Left forelimb (tissue), 1 donor: ENCODE data around the gene C2CD4A.
A peak's percentile ranks its signal among the peaks of the same experiment; 100 is the strongest.

ENCODE experiments used
- DNase-seq: peaks from one replicate; pipeline ENCODE4 v3.0.0-alpha.2; 2018; ENCODE audit warnings: low spot score

Gene C2CD4A

DNA sequence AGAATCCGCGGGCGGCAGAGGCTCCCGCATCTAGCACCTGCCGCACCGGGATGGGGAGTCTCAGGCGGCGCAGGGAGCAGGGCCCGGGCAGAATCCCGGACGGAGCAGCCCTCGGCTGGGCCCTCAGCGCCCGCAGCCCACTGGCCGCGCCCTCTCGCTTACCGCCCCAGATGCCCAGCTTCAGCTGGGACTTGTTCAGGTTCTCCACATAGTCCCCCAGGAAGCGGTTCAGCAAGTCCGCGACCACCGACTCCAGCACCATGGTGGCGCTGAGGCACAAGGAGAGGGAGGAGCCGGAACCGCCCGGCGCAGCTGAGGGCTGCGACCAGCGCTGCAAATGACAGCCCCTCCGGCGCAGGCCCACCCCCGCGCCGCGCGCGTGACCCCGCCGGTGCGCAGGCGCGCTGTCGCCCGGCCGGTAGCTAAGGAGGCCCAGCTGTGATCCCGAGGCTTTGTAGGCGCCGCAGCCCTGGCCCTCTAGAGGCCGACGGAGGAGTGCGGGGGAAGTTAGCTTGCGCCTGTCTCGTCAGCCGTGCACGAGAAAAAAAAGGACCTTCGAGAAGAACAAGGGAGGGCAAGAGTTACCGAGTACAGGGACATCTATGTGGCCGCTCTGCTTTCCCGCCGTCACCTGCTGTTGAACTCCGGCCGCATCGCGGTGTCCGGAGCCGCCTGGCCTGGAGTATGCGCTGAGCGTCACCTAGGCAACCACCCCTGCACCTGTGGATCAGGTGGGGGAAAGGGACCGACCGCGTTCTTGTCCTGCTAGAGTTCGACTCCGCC, 6.5 kb upstream of the C2CD4A start, which contains the start of gene VPS13C:
Gene VPS13C (minus strand): TSS at position 335 of the 783 bp plus-strand sequence. CDS start 73 bp downstream, at position 262.
- peak; percentile 94 for DNase-seq

DNA sequence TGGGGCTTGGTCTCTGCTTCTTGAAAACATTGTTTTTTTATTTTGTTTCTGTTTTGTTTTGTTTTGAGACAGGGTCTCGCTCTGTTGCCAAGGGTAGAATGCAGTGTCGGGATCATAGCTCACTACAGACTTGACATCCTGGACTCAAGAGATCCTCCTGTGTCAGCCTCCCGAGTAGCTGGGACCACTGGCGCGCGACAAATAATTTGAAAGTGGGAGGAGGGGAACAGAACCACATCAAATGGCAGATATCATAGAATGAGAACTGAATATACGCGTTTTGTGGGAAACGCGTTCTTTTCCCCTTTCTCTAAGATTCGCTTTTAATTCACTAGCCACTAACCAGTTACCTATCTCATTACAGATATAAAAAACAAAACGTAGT, 5.9 kb upstream of the C2CD4A start:
- DNase-seq, result no peak

DNA sequence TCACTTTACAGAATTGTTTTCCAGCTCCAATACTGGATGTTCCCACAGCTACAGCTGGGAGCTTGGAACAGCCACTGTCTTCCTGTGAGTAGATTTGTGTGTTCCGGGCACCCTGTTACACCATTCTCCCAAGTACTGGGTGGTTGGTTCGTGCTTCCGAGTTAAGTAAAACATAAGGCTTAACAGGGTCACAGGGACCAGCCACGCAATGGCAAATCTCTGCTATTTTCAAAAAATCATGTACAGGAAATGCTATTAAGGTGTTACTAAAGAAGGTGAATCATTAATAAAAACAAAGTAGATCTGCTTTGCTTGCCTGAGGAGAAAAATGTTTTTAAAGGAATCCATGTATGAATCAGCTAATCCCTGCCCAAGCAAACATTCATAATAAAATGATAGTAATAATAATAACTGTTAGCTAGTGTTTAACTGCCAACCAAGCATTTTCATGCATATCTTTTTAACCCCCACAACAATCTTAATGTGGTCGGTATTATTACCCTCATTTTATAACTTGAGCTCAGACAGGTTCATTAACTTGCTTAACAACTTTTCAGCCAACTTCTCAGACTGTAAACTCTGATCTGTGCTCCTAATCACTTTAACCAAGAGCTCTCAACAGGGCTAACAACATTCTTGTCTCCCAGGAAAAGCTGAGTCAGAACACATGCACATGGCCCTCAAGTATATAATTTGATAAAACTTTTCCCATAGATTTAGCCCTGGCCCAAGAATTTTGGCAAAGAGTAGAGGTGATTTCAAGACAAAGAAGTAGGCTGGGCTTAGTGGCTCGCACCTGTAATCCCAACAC, 2.7 kb upstream of the C2CD4A start:
- no peak for DNase-seq

DNA sequence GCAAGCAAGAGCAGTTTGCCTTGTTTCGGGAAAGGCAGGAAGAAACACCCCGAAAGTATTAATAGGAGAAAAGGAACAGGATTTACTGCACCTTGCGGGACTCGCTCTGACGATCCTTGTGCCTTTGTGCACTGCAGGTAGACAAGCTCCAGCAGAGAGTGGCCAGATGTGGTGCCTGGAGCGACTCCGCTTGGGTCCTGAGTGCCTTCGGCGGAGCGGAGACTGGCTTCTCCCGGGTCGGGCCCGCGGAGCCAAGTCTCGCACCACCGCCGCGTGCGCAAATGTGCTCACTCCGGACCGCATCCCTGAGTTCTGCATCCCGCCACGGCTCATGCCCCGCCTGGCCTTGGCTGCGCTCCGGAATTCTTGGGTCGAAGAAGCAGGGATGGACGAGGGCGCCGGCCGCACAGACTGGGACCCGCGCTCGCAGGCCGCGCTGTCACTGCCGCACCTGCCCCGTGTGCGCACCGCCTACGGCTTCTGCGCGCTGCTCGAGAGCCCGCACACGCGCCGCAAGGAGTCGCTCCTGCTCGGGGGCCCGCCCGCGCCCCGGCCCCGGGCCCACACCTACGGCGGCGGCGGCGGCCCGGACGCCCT, 769 bp downstream of the C2CD4A start:
- DNase-seq, result peak; percentile 65

DNA sequence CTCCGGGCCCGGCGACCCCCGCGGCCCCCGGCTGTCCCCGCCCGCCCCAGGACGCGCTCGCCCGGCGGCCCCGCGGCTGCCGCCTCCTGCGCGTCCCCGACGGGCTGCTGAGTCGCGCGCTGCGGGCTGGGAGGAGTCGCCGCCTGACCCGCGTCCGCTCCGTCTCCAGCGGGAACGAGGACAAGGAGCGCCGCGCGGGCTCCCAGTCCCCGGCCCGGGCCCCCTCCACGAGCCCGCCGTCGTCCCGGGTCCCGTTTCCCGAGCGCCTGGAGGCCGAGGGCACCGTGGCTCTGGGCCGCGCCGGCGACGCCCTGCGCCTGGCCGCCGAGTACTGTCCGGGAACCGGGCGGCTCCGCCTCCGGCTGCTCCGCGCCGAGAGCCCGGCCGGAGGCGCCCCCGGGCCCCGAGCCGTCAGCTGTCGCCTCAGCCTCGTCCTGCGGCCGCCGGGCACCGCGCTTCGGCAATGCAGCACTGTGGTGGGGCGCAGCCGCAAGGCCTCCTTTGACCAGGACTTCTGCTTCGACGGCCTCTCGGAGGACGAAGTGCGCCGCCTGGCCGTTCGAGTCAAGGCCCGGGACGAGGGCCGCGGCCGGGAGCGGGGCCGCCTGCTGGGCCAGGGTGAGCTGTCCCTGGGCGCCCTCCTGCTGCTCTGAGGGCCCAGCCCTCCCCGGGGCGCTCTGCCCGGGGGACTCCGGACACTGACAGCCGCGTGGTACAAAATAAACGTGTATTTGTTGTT, 1.5 kb downstream of the C2CD4A start:
- DNase-seq, result peak; percentile 74

DNA sequence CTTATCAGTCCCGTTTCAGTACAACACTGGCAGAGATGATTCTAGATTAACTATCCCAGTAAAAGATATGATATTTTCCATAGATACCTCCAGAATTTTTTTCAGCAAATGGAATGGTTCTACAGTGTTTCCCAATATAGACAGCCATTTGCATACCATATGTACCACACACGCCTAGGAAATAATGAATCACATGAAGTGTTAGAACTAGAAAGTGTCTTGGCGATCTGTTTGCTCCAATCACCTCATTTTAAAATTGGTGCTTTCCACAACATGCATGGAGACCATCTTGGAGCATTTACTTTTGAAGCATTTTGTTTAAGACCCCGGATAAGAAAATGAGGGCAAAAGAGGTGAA, 2.0 kb downstream of the C2CD4A start:
- DNase-seq, result no peak

DNA sequence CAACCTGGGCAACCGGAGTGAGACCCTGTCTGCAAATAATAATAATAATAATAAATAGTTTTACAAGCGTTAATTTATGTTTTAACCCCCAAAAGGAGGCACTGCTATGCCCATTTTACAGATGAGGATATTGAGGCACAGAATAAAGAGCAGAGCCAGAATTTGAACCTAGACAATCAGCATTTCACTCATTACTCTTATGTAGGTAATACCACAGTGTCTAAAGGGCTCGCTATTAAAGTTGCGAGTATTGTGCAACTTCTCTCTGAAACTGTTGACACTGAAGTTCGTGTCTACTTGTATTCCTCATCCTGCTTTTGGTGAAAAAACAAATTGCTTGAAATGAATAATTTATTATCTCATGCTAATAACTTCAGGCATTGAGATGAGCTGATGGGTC, 2.8 kb downstream of the C2CD4A start:
- no peak for DNase-seq

DNA sequence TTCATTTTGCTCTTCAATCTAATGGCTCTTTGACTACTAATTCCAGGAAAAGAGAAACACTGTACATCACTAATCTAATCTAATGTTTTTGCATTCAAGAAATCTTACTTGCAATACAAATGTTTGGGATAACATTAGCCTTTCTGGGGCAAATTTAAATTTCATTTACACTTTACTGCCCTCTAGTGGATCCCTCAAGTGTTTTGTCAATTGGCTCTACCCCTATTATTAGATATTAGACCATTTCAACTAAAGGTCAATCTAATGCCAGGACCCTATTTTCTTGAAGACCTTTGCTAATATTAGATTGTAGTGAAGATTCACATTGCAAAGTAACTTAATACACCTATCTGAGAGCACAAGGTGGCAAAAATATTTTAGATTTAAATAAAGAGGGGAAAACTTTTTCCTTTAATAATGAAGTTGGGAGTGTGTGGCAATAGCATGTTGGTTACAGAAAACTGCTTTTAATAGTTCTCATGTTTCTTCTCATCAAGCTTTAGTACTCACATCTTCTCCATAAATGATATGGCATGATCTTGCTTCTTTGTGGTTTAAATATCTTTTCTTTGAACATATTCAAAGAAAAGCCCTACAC, 5.0 kb downstream of the C2CD4A start:
- no peak for DNase-seq

DNA sequence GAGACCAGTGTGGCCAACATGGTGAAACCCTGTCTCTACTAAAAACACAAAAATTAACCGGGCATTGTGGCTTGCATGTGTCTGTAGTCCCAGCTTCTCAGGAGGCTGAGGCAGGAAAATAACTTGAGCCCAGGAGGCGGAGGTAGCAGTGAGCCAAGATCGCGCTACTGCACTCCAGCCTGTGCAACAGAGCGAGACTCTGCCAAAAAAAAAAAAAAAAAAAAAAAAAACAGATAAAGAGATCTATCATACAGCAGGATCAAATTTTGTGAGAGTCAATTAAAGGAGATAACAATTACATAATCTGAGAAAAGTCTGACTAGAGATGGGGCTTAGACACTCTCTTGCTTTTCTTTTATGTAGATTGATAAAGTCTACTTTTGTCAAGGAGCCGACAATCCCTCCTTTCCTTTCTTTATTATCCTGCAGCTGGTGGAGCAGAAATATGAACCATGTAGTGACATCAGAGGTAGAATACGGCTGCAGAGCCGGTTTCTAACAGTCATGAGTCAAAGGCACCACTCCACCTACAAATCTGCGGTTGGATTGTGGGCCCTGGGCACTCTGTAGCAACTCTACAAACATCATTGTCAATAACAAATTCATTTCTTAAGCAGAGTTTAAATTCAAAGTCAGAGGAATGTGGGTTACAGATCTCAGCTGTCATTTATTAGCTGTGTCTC, 9.0 kb downstream of the C2CD4A start:
- no peak for DNase-seq

DNA sequence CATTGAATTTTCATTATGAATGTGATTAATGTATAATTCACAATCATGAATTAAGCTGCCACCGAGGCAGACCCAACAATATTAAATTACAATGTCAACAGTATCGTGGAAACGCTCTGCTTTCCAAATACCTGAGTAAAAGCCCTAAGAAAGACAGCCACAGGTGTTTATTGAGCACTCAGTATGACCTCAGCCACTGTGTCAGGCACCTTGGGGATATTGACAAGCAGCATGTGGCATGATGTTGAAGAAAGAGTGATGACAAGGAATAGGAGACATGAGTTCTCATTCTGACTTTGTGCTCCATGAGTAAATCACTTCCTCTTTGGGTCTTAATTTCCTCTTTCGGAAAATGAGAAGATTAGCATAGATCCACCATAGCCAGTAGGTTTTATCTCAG, 12.8 kb downstream of the C2CD4A start:
- no peak for DNase-seq

DNA sequence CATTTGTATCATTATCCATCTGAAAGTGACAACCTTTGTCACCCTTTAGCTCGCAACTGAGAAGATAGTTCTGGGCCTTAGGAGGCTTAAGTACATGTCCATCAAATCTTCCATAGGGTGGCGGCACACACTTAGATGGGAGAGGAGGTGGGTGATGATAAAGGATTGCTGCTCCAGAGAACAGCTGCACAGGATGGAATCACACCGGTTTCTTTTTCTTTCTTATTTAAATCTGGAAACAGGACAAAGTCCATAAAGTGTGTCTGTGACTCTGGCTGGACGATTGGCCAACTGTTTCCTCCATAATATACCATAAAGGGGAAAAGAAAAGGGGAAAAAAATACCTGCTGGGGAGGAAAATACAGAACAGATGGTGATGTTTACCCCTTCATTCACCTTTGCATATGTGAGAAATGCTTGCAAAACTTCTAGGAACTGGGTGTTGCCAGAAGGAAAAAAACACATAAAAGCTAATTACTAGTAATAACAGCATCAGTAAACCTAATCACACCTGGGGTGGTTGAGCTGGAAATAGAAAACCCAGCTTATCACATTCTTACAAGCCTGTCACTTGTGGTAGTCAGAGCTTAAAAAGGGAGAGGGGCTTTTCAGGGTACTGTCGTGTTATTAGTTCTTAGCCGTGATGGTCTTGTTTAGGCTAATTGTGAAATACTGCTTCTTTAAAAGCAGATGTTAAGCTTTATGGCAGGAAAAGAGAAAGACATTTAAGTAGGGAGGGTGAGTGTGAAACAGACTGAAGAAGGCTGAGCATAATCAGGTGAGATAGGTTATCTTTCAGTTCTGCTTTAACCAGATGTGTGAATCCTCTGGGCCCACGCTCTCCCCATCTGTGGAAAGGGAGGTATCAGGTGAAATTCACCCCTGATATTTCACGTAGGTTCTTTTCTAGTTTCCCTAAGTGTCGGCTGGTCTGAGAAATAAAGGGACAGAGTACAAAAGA, 16.7 kb downstream of the C2CD4A start:
- DNase-seq, result no peak

DNA sequence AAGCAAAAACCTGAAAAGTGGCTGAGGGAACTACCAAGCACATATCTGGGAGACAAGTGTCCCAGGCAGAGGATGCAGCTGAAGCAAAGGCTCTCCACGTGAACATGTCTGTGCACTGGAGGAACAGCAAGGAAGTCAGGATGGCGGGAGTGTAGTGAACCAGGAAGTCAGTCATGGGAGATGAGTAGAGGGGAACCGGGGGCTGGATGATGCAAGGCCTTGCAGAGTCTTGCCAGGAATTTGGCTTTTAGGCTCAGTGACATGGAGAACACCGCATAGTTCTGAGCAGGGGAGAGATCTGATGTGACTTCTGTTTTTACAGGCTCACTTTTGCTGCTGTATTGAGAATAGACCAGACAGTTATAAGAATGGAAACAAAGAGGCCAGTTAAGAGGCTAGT, 19.0 kb downstream of the C2CD4A start:
- DNase-seq, result no peak

DNA sequence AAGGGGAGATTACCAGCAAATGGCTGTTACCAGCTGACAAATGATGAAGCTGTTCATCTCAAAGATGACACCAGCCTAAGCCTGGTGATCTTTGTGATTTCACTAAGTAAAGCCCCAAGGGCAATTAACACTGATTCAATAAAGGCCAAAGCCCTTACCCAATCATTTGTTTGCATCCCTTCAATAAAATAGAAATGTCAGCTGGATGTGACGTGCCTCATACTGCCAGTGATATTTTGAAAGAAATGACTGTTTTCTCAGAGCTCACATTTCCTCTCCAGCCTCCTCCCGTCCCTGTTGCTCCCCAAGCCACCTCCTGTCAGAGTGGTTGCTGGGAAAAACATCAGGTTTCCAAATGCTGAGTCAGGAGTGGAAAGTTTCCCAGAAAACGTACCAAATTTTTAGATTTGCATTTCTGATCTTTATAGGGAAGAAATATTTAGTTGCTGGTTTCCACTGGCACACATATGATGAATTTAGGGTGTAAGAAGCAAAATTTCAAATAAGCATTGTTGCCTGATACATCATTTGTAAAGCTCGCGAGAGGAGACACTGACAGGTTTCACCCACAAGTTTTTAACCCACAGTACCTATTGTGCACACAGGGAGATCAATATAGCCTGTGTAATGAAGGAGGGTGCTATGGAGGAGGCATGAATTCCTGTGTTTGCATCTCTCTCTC, 21.0 kb downstream of the C2CD4A start:
- no peak for DNase-seq

DNA sequence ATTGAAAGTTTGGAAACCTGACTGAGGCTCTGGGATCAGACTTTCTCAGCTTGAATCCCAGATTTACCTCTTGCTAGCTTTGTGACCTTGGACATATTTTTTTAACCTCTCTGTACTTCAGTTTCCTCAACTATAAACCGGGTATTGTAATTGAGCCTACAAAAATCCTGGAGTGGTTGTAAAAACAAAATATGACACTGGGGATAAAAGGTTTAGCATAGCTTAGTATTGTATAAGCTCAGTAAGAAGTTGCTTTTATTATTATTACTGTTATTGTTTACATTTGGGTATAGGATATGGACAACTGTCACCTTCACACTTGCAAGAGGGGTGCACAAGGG, 21.5 kb downstream of the C2CD4A start:
- no peak for DNase-seq

DNA sequence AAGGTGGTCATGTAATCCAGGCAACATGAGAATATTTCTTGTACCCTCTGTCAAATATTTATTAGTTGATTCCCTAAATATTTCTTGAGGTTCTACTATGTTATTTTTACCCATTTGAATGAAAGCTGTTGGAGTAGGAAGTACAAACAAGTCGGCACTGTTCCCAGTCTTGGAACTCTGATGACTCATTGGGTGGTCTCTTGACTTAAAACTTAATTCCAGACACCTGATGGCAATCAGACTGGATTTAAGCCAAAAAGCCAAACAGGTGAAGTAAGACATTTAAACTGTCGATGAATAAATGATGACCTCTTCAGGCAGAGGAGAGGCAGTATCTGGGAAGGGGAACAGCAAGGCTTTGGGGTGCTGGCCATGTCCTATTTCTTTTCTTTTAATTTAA, 22.8 kb downstream of the C2CD4A start:
- no peak for DNase-seq

DNA sequence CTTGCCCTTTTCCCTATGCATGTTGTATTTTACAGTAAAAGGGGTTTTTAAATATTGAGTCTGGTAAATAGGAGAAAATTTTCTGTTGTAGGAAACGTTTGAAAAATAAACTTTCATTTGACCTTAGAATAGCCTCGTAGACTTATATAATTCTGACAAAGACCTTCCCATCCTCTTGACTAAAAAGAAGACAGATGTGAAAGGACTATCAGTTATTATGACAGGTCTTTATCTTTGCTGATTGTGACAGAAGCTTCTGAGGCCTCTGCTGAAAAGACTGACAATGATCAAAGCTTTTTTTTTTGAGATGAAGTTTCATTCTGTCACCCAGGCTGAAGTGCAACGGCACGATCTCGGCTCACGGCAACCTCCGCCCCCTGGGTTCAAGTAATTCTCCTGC, 24.2 kb downstream of the C2CD4A start:
- no peak for DNase-seq

DNA sequence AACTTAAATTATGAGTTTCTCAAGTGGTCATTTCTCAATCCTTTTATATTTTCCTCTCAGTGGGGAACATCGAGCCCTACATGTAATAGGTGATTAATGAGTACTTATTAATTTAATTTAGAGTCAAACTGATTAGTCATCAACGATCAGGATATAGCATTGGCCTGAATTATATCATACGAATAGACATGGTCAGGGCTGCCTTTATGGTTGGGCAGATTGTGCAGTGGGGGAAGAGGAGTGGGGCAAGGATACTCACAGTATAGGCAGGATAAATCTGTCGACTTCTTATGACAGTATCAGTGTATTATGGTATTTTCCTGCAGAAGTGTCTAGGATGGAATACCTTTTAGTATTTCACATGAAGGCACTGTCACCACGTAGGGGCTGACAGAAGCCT, 27.0 kb downstream of the C2CD4A start:
- no peak for DNase-seq

DNA sequence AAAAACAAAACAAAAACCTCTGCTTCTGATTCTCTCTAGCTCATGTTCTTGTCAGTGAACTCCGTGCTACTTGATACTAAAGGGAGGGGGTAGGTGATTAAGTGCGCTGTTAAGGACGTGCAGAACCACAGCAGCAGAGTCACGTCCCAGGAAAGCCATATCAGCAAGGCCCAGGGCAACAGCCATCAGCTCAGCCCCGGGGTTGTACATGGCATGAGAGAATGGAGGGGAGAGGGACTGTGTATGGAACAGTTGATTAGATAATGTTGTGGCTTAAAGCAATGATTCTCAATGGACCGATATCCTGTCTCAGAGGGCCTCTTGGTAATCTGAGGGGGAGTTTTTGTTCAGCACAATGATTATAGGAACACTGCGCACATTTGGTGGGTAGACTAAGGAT, 27.6 kb downstream of the C2CD4A start:
- DNase-seq, result no peak

DNA sequence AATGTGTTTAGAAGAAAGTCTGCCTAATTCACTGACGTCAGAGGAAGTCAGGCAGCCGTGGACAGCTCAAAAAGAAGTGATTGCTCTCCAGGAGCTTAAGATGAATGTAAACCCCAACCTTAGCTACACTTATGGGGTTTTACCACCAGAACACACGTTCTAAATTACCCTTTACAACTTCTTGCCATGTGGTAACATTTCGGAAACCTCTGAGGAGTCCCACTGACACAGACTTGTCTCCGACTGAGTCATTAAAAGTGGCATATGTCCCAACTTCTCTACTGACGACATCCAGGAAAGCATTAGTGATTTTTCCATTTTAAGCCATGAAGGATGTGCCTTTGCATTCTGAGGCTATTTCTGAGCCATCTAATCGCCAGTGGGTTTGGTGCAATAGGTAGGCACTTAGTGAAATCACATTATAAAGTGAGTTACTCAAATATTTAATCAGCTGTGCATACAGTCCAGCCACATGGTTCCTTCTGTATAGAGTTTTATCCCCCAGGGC, 32.4 kb downstream of the C2CD4A start:
- no peak for DNase-seq

DNA sequence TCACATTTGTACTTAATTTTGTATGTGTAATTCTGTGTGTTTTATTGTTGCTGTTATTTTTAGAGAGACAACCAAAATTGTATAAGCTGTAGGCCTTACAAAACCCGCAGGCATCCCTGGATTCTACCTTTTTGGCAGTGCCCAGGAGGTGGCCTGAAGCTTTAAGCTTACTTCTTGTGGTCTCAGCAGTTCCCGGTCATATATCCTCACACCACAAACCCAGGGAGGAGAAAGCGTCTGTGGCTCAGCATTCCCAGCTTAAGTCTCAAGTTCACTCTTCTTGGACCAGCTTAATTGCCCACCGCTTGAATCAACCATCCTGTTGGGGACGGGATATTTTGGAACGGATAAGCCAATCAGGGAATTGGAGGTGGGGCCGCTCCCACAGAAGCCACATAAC, 36.7 kb downstream of the C2CD4A start:
- DNase-seq, result no peak
